ENCODE results near the gene RPTOR.
"Not testable (repeated sequence)": the region's sequence is repeated elsewhere in the genome, so short reads cannot be mapped to it uniquely, and the experiment has no call there.

RPTOR gene

GRCh38 chr17:80872001-80872500 lies 327.4 kb downstream of the RPTOR start:
- in situ Hi-C loops (cut with HindIII; ENCODE audit: low sequenced_read_pairs): no loop called here
- TF ChIP-seq CTCF (IDR thresholded peaks at IDR 0.05; ENCODE audit: low read depth, low read length, missing control alignments): no peak
- H3K4me3 ChIP-seq (ENCODE audit: low read depth, low read length): no peak overlapping the region
- no peak for DNase-seq (ENCODE audit: low read depth)

DNA sequence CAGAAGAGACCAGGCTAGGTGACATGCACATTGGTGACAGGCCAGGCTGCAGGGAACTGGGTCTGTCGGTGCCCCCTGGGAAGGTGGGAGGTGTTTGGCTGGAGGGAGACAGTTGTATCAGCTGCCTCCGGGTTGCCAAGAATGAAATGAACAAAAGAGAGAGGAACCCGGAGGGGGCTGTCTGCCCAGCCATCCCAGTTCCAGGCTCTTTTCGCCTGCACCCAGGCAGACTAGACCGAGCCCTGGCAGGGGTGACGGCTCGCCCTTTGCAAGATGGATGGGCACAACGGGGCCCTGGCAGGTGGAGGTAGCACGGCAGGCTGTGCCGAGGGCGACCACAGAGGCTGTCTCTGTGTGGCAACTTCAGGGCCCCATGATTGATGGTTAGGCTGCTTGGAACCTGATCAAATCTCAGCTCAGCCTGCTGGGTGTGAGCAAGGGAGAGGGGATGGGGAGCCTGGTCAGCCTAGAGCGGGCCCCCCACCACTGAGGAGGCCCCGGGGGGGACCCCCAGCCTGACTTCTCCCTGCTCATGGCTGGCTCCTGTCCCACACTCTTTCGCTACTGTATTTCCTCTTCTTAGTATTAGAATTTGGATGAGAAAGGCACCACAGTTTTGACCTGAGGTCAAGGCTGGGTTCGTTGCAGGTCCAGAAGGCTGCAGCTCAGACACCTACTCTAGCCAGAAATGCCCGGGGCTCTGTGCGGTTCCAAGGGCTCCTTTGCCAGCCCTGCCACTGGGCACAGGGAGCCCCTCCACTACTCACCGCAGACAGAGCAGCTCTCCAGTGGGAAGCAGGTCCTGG lies 328.1 kb downstream of the RPTOR start:
- DNase-seq (ENCODE audit: low read depth): no peak
- in situ Hi-C loops (cut with HindIII; ENCODE audit: low sequenced_read_pairs): no loop called here
- no peak for TF ChIP-seq CTCF (IDR thresholded peaks at IDR 0.05; ENCODE audit: low read depth, low read length, missing control alignments)
- no peak overlapping the region for H3K4me3 ChIP-seq (ENCODE audit: low read depth, low read length)

GRCh38 chr17:80873307-80873951 lies 328.8 kb downstream of the RPTOR start:
- no peak for TF ChIP-seq CTCF (IDR thresholded peaks at IDR 0.05; ENCODE audit: low read depth, low read length, missing control alignments)
- in situ Hi-C loops (cut with HindIII; ENCODE audit: low sequenced_read_pairs): no loop called here
- H3K4me3 ChIP-seq (ENCODE audit: low read depth, low read length): no peak overlapping the region
- no peak for DNase-seq (ENCODE audit: low read depth)

DNA sequence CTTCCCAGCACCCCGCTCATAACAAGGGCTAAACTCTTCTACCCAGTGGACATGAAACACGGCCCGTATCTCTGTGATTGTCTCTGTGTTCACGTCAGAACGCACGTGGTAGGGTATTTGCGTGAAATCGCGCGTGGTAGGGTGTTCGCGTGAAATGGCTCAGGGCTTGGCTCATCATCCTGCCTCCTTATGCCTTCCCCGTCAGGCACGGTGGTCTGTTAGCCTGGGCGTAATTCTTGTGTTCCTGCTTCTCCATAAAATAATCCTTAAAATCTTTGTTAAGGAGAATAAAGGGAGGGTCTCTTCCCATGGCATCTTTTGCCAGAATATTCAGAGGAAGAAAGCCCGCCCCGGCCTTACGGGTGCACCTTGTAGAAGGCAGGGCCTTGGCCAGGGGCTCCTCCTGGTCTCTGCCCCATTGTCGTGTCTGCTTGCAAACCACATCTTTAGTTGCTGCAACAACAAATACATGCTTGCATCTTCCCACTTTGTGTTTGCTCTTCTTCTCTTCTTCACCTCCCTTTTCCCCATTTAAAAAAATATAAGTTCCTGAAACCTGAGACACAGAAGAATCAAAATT lies 330.3 kb downstream of the RPTOR start:
- in situ Hi-C loops (cut with HindIII; ENCODE audit: low sequenced_read_pairs): no loop called here
- TF ChIP-seq CTCF (IDR thresholded peaks at IDR 0.05; ENCODE audit: low read depth, low read length, missing control alignments): no peak
- no peak overlapping the region for H3K4me3 ChIP-seq (ENCODE audit: low read depth, low read length)
- DNase-seq (ENCODE audit: low read depth): no peak

DNA sequence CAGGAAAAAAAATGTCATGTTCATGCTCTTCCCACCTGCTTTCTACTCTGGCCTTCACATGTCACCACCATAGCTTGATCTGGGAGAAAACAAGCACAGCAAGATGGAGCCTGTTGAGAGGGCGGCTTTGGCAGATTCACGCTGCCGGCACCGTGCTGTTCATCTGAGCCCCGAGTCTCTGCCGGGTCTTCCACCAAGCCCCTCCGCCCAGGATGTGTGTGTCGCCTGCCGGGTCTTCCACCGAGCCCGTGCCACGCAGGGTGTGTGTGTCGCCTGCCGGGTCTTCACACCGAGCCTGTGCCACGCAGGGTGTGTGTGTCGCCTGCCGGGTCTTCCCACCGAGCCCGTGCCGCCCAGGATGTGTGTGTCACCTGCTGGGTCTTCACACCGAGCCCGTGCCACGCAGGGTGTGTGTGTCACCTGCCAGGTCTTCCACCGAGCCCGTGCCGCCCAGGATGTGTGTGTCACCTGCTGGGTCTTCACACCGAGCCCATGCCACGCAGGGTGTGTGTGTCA lies 330.9 kb downstream of the RPTOR start:
- H3K4me3 ChIP-seq (ENCODE audit: low read depth, low read length); in situ Hi-C loops (cut with HindIII; ENCODE audit: low sequenced_read_pairs); DNase-seq (ENCODE audit: low read depth): not testable (repeated sequence)

DNA sequence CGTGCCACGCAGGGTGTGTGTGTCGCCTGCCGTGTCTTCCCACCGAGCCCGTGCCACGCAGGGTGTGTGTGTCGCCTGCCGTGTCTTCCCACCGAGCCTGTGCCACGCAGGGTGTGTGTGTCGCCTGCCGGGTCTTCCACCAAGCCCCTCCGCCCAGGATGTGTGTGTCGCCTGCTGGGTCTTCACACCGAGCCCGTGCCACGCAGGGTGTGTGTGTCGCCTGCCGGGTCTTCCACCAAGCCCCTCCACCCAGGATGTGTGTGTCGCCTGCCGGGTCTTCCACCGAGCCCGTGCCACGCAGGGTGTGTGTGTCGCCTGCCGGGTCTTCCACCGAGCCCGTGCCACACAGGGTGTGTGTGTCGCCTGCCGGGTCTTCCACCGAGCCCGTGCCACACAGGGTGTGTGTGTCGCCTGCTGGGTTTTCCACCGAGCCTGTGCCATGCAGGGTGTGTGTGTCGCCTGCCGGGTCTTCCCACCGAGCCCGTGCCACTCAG lies 331.9 kb downstream of the RPTOR start:
- in situ Hi-C loops (cut with HindIII; ENCODE audit: low sequenced_read_pairs); DNase-seq (ENCODE audit: low read depth); H3K4me3 ChIP-seq (ENCODE audit: low read depth, low read length): not testable (repeated sequence)

- in situ Hi-C loops (cut with HindIII; ENCODE audit: low sequenced_read_pairs): no loop called here
- no peak overlapping the region for H3K4me3 ChIP-seq (ENCODE audit: low read depth, low read length)
- TF ChIP-seq CTCF (IDR thresholded peaks at IDR 0.05; ENCODE audit: low read depth, low read length, missing control alignments): no peak
- DNase-seq (ENCODE audit: low read depth): no peak
These were observed 332.5 kb downstream of the RPTOR start for GRCh38 chr17:80876950-80877728.
